Measurements from ENCODE around the gene POU6F2.

The POU6F2 gene

DNA sequence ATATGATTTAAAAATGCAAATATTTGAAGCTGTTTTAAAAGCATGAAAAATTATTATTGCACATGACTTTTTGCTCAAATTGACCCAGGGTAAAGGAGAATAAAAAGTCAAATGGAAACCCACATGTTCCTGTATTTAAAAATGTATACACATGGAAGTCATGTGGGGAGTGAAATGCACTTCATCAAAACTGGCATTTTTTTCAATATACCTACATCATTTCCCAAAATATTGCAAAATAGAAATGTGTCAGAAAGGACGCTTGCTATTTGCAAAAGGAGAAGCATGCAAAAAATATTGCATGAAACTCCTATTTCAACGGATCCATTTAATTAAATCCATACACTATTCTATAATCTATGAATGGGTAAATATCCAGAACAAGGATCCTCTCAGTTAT is 117.0 kb downstream of the POU6F2 start:
- Histone ChIP-seq H2BK15ac (replicated peaks; ENCODE audit: low read depth) (no peak overlapping the region), H3K27me3 (ENCODE audit: insufficient read depth, low read length, poor library complexity) (no peaks in the 10 kb centered on the region), H2AK5ac (ENCODE audit: low read length) (no peak overlapping the region), H3K4me3 (ENCODE audit: low read length) (no peak overlapping the region), H2BK5ac (ENCODE audit: low read length) (no peak overlapping the region), H3K79me1 (ENCODE audit: low read length) (no peaks in the 10 kb centered on the region), H3K23ac (ENCODE audit: low read length) (no peak overlapping the region), H3K9ac (ENCODE audit: low read length) (no peak overlapping the region), H3K56ac (ENCODE audit: low read length) (no peak overlapping the region), H3K36me3 (ENCODE audit: control insufficient read depth, insufficient read depth, low read length) (no peaks in the 10 kb centered on the region), H3K4me1 (ENCODE audit: control insufficient read depth, low read depth, low read length) (no peaks in the 10 kb centered on the region), H2BK120ac (ENCODE audit: low read depth, low read length) (no peak overlapping the region), H3K79me2 (ENCODE audit: control insufficient read depth, insufficient read depth, low read length) (no peaks in the 10 kb centered on the region), H3K4me2 (ENCODE audit: low read length) (no peak overlapping the region), H4K8ac (ENCODE audit: low read depth, low read length) (no peak overlapping the region), H3K4ac (ENCODE audit: low read depth, low read length) (no peak overlapping the region), H3K18ac (ENCODE audit: low read length) (no peak overlapping the region), H4K5ac (ENCODE audit: low read length) (no peak overlapping the region), H3K27ac (ENCODE audit: low read depth, low read length) (no peak overlapping the region)
- DNase-seq = no peak
- WGBS (ENCODE audit: extremely low coverage, insufficient coverage, low lambda C conversion rate) = no CpG with 5 or more reads among the region's 2 CpGs

GRCh38 chr7:39095875-39096619 is 118.3 kb downstream of the POU6F2 start:
- H3K4ac ChIP-seq (ENCODE audit: low read depth, low read length) = no peak overlapping the region
- no peak overlapping the region for H2BK5ac ChIP-seq (ENCODE audit: low read length)
- no peak overlapping the region for H3K56ac ChIP-seq (ENCODE audit: low read length)
- H3K27me3 ChIP-seq (ENCODE audit: insufficient read depth, low read length, poor library complexity) = no peaks in the 10 kb centered on the region
- no peaks in the 10 kb centered on the region for H3K79me1 ChIP-seq (ENCODE audit: low read length)
- no peaks in the 10 kb centered on the region for H3K79me2 ChIP-seq (ENCODE audit: control insufficient read depth, insufficient read depth, low read length)
- H4K8ac ChIP-seq (ENCODE audit: low read depth, low read length) = no peak overlapping the region
- H2BK120ac ChIP-seq (ENCODE audit: low read depth, low read length) = no peak overlapping the region
- no peak overlapping the region for H3K4me3 ChIP-seq (ENCODE audit: low read length)
- no peak overlapping the region for H2BK15ac ChIP-seq (replicated peaks; ENCODE audit: low read depth)
- H3K36me3 ChIP-seq (ENCODE audit: control insufficient read depth, insufficient read depth, low read length) = no peaks in the 10 kb centered on the region
- WGBS (ENCODE audit: extremely low coverage, insufficient coverage, low lambda C conversion rate) = no CpG with 5 or more reads among the region's 7 CpGs
- no peak overlapping the region for H3K4me2 ChIP-seq (ENCODE audit: low read length)
- no peak overlapping the region for H3K27ac ChIP-seq (ENCODE audit: low read depth, low read length)
- H3K18ac ChIP-seq (ENCODE audit: low read length) = no peak overlapping the region
- no peak overlapping the region for H3K23ac ChIP-seq (ENCODE audit: low read length)
- no peak overlapping the region for H2AK5ac ChIP-seq (ENCODE audit: low read length)
- H3K9ac ChIP-seq (ENCODE audit: low read length) = no peak overlapping the region
- no peak for DNase-seq
- no peaks in the 10 kb centered on the region for H3K4me1 ChIP-seq (ENCODE audit: control insufficient read depth, low read depth, low read length)
- no peak overlapping the region for H4K5ac ChIP-seq (ENCODE audit: low read length)

DNA sequence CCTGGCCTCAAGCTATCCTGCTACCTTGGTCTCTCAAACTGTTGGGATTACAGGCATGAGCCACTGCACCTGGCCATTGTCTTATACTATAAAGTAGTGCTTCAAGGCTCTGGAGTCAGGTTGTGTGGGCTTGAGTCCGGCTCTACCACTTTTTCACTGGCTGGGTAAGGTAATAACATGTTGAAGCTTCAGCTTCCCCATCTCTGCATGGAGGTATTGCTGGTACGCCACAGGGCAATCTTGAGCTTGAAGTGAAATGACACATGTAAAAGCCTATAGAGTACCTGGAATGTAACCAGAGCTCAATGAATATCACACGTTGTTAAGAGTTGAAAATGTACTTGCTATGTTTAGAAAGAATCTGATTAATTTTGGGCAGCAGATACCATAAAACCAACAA is 120.8 kb downstream of the POU6F2 start:
- H2BK120ac ChIP-seq (ENCODE audit: low read depth, low read length) = no peak overlapping the region
- no peak overlapping the region for H3K23ac ChIP-seq (ENCODE audit: low read length)
- no peaks in the 10 kb centered on the region for H3K79me1 ChIP-seq (ENCODE audit: low read length)
- H2BK15ac ChIP-seq (replicated peaks; ENCODE audit: low read depth) = no peak overlapping the region
- no peaks in the 10 kb centered on the region for H3K4me1 ChIP-seq (ENCODE audit: control insufficient read depth, low read depth, low read length)
- no peak overlapping the region for H2BK5ac ChIP-seq (ENCODE audit: low read length)
- H2AK5ac ChIP-seq (ENCODE audit: low read length) = no peak overlapping the region
- no peak overlapping the region for H3K4ac ChIP-seq (ENCODE audit: low read depth, low read length)
- DNase-seq = no peak
- H3K27ac ChIP-seq (ENCODE audit: low read depth, low read length) = no peak overlapping the region
- no peaks in the 10 kb centered on the region for H3K79me2 ChIP-seq (ENCODE audit: control insufficient read depth, insufficient read depth, low read length)
- H4K5ac ChIP-seq (ENCODE audit: low read length) = no peak overlapping the region
- H3K9ac ChIP-seq (ENCODE audit: low read length) = no peak overlapping the region
- WGBS (ENCODE audit: extremely low coverage, insufficient coverage, low lambda C conversion rate) = no CpG with 5 or more reads among the region's 3 CpGs
- H3K36me3 ChIP-seq (ENCODE audit: control insufficient read depth, insufficient read depth, low read length) = no peaks in the 10 kb centered on the region
- H3K4me3 ChIP-seq (ENCODE audit: low read length) = no peak overlapping the region
- H3K18ac ChIP-seq (ENCODE audit: low read length) = no peak overlapping the region
- no peaks in the 10 kb centered on the region for H3K27me3 ChIP-seq (ENCODE audit: insufficient read depth, low read length, poor library complexity)
- H3K56ac ChIP-seq (ENCODE audit: low read length) = no peak overlapping the region
- H3K4me2 ChIP-seq (ENCODE audit: low read length) = no peak overlapping the region
- no peak overlapping the region for H4K8ac ChIP-seq (ENCODE audit: low read depth, low read length)

DNA sequence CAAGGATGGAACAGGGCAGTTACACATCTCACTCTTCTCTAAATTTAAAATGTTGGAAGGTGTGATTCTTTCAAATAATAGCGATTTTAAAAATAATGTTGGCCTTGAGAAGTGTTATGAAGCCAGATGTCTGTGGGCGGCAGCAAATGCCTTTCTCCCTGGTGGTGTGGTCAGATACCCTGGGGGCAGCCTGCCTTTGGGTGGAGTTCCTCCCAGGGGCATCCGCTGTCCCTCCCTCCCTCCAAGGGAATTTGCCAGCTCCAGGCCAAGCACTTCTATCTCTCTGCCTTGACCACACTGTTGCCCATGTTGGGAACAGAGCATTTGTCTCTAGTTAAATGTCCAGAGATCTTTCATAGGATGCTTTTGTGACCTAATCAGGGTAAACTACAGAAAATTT is 121.4 kb downstream of the POU6F2 start:
- Histone ChIP-seq H3K27me3 (ENCODE audit: insufficient read depth, low read length, poor library complexity) (no peaks in the 10 kb centered on the region), H3K18ac (ENCODE audit: low read length) (no peak overlapping the region), H2BK5ac (ENCODE audit: low read length) (no peak overlapping the region), H2AK5ac (ENCODE audit: low read length) (no peak overlapping the region), H3K56ac (ENCODE audit: low read length) (no peak overlapping the region), H2BK120ac (ENCODE audit: low read depth, low read length) (no peak overlapping the region), H3K79me2 (ENCODE audit: control insufficient read depth, insufficient read depth, low read length) (no peaks in the 10 kb centered on the region), H3K79me1 (ENCODE audit: low read length) (no peaks in the 10 kb centered on the region), H4K8ac (ENCODE audit: low read depth, low read length) (no peak overlapping the region), H2BK15ac (replicated peaks; ENCODE audit: low read depth) (no peak overlapping the region), H3K4me3 (ENCODE audit: low read length) (no peak overlapping the region), H3K27ac (ENCODE audit: low read depth, low read length) (no peak overlapping the region), H4K5ac (ENCODE audit: low read length) (no peak overlapping the region), H3K9ac (ENCODE audit: low read length) (no peak overlapping the region), H3K4me2 (ENCODE audit: low read length) (no peak overlapping the region), H3K4me1 (ENCODE audit: control insufficient read depth, low read depth, low read length) (no peaks in the 10 kb centered on the region), H3K36me3 (ENCODE audit: control insufficient read depth, insufficient read depth, low read length) (no peaks in the 10 kb centered on the region), H3K23ac (ENCODE audit: low read length) (no peak overlapping the region), H3K4ac (ENCODE audit: low read depth, low read length) (no peak overlapping the region)
- WGBS (ENCODE audit: extremely low coverage, insufficient coverage, low lambda C conversion rate) = no CpG with 5 or more reads among the region's 3 CpGs
- DNase-seq = no peak

DNA sequence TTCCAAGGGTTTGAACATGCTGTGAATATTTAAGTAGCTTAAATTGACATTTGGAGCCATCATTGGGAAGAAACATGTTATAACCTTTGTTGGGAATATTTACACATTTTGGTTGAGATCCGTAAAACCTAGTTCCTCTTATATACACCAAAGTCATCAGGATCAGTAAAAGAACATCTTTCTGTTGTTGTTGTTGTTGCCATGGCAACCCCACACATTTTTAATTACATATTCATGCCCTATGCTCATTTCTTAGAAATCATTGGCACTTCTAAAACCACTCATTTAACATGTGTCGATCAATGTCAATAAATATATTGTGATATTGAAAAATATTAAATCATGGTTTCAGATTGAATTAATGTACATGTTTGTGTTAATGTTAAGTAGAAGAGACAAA is 122.6 kb downstream of the POU6F2 start:
- Histone ChIP-seq H3K79me2 (ENCODE audit: control insufficient read depth, insufficient read depth, low read length) (no peaks in the 10 kb centered on the region), H3K56ac (ENCODE audit: low read length) (no peak overlapping the region), H2BK120ac (ENCODE audit: low read depth, low read length) (no peak overlapping the region), H3K79me1 (ENCODE audit: low read length) (no peaks in the 10 kb centered on the region), H2AK5ac (ENCODE audit: low read length) (no peak overlapping the region), H3K4me2 (ENCODE audit: low read length) (no peak overlapping the region), H3K18ac (ENCODE audit: low read length) (no peak overlapping the region), H3K23ac (ENCODE audit: low read length) (no peak overlapping the region), H4K5ac (ENCODE audit: low read length) (no peak overlapping the region), H3K36me3 (ENCODE audit: control insufficient read depth, insufficient read depth, low read length) (no peaks in the 10 kb centered on the region), H3K4me1 (ENCODE audit: control insufficient read depth, low read depth, low read length) (no peaks in the 10 kb centered on the region), H4K8ac (ENCODE audit: low read depth, low read length) (no peak overlapping the region), H3K27ac (ENCODE audit: low read depth, low read length) (no peak overlapping the region), H3K27me3 (ENCODE audit: insufficient read depth, low read length, poor library complexity) (no peaks in the 10 kb centered on the region), H3K4me3 (ENCODE audit: low read length) (no peak overlapping the region), H3K4ac (ENCODE audit: low read depth, low read length) (no peak overlapping the region), H2BK15ac (replicated peaks; ENCODE audit: low read depth) (no peak overlapping the region), H2BK5ac (ENCODE audit: low read length) (no peak overlapping the region), H3K9ac (ENCODE audit: low read length) (no peak overlapping the region)
- WGBS (ENCODE audit: extremely low coverage, insufficient coverage, low lambda C conversion rate) = 83% methylated on average over 1 of the region's 2 CpGs
- DNase-seq = no peak

- Histone ChIP-seq H3K23ac (ENCODE audit: low read length) (no peak overlapping the region), H2BK15ac (replicated peaks; ENCODE audit: low read depth) (no peak overlapping the region), H4K5ac (ENCODE audit: low read length) (no peak overlapping the region), H3K4me3 (ENCODE audit: low read length) (no peak overlapping the region), H3K4me1 (ENCODE audit: control insufficient read depth, low read depth, low read length) (no peaks in the 10 kb centered on the region), H3K56ac (ENCODE audit: low read length) (no peak overlapping the region), H3K79me1 (ENCODE audit: low read length) (no peaks in the 10 kb centered on the region), H3K36me3 (ENCODE audit: control insufficient read depth, insufficient read depth, low read length) (no peaks in the 10 kb centered on the region), H3K4me2 (ENCODE audit: low read length) (no peak overlapping the region), H2AK5ac (ENCODE audit: low read length) (no peak overlapping the region), H3K4ac (ENCODE audit: low read depth, low read length) (no peak overlapping the region), H3K27me3 (ENCODE audit: insufficient read depth, low read length, poor library complexity) (no peaks in the 10 kb centered on the region), H3K27ac (ENCODE audit: low read depth, low read length) (no peak overlapping the region), H2BK120ac (ENCODE audit: low read depth, low read length) (no peak overlapping the region), H3K79me2 (ENCODE audit: control insufficient read depth, insufficient read depth, low read length) (no peaks in the 10 kb centered on the region), H4K8ac (ENCODE audit: low read depth, low read length) (no peak overlapping the region), H2BK5ac (ENCODE audit: low read length) (no peak overlapping the region), H3K18ac (ENCODE audit: low read length) (no peak overlapping the region), H3K9ac (ENCODE audit: low read length) (no peak overlapping the region)
- no peak for DNase-seq
- no CpG with 5 or more reads among the region's 2 CpGs for WGBS (ENCODE audit: extremely low coverage, insufficient coverage, low lambda C conversion rate)
Observed at GRCh38 chr7:39102234-39102633, 124.5 kb downstream of the POU6F2 start.
